ENCODE data around the gene USP10. TPM values are rescaled to one million over a fixed set of nuclear protein-coding genes. Genes with fewer than 3 reads are reported as not detected.

Gene USP10
- polyA plus RNA-seq, 2 of the 4 experiments (the other 2 are of a cell fraction) = 61.5 to 93.5 TPM

DNA sequence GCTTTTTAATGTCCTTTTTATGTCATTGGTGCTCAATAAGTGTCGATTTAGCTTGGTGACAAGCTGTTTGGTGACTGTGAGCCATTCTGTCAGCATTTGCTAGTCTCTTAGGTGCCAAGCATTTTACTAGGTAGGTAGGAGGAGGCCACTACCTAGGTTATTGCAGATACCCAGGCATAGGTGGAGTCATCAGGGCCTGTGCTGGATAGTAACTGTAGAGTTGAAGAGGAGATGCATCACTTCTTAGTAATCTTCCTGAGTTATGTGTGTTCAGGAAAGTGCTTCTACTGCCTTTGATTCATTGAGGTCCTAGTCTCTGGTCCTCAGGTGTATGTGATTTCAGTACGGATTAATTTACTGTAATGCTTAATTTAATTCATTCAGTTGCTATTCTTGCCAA is 17.7 kb downstream of the USP10 start:
- 94% methylated on average over 2 of the region's 2 CpGs for WGBS (ENCODE audit: missing lambda C conversion rate)
- ATAC-seq = peak; percentile 32 to 57; a peak in 2 of 6 replicates
- H3K4me2 ChIP-seq = no peak overlapping the region
- ChIA-PET POLR2A (no interaction called here), CTCF (interaction anchor here (1.1 to 9.4 kb wide), 2 partner anchors 7 to 20 kb away, joined by 4 to 133 read pairs; no protein-coding TSS in a partner anchor)
- no peak for FAIRE-seq
- H3K4me1 ChIP-seq = peaks cover 11% of the 10 kb centered on the region
- H3K4me3 ChIP-seq = no peak overlapping the region
- DNase-seq (ENCODE audit: low read depth in 1 of 2, low spot score in 1 of 2) = no peak
- TF ChIP-seq MAFK (IDR thresholded peaks at IDR 0.05; ENCODE audit: partially characterized antibody) (no peak), NFE2L2 (conservative IDR thresholded peaks at IDR 0.05; ENCODE audit: low read length) (no peak)
- H3K9me3 ChIP-seq = no peaks in the 10 kb centered on the region
- H3K27ac ChIP-seq = no peak overlapping the region

DNA sequence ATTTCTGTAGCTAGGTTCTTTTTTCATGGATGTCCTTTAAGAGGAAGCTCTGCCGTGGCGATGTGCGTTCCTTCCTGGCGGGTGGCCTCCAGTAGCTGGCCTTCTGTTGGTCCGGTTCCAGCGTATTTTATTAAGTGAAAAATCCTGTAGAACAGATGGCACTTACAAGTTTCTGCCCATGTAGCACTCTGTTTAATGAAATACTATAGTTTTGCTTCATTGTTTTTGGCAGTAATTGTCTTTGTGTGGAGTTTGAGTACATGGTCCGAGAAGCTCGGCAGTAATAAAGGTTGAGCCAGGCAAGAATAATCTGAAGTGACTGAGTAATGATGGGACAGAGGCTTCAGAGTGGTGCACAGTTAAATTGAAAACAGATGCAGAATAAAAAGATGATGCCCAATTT is 20.4 kb downstream of the USP10 start:
- ATAC-seq (no peak), DNase-seq (ENCODE audit: low read depth in 1 of 2, low spot score in 1 of 2) (no peak), FAIRE-seq (no peak)
- H3K4me3 ChIP-seq = no peak overlapping the region
- 92% methylated on average over 8 of the region's 8 CpGs for WGBS (ENCODE audit: missing lambda C conversion rate)
- peaks cover 26% of the 10 kb centered on the region for H3K4me1 ChIP-seq
- TF ChIP-seq, protein P1, sequence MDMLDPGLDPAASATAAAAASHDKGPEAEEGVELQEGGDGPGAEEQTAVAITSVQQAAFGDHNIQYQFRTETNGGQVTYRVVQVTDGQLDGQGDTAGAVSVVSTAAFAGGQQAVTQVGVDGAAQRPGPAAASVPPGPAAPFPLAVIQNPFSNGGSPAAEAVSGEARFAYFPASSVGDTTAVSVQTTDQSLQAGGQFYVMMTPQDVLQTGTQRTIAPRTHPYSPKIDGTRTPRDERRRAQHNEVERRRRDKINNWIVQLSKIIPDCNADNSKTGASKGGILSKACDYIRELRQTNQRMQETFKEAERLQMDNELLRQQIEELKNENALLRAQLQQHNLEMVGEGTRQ (IDR thresholded peaks at IDR 0.05) = no peak
- TF ChIP-seq CHD2 (IDR thresholded peaks at IDR 0.05; ENCODE audit: low read length, partially characterized antibody) = no peak
- no peak for TF ChIP-seq ZNF302 (CRISPR knock-in tag; IDR thresholded peaks at IDR 0.05)
- no peak for TF ChIP-seq TP53 (CRISPR knock-in tag; IDR thresholded peaks at IDR 0.05)
- TF ChIP-seq JUNB (IDR thresholded peaks at IDR 0.05) = no peak
- no peak for TF ChIP-seq EHMT2 (IDR thresholded peaks at IDR 0.05; ENCODE audit: low read depth)
- TF ChIP-seq, protein P2, sequence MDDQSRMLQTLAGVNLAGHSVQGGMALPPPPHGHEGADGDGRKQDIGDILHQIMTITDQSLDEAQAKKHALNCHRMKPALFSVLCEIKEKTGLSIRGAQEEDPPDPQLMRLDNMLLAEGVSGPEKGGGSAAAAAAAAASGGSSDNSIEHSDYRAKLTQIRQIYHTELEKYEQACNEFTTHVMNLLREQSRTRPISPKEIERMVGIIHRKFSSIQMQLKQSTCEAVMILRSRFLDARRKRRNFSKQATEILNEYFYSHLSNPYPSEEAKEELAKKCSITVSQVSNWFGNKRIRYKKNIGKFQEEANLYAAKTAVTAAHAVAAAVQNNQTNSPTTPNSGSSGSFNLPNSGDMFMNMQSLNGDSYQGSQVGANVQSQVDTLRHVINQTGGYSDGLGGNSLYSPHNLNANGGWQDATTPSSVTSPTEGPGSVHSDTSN (IDR thresholded peaks at IDR 0.05) = no peak
- TF ChIP-seq HOXA7 (CRISPR knock-in tag; IDR thresholded peaks at IDR 0.05) = no peak
- no peak for TF ChIP-seq BHLHE40 (IDR thresholded peaks at IDR 0.05; ENCODE audit: low read depth, low read length)
- no peak for TF ChIP-seq CEBPB (IDR thresholded peaks at IDR 0.05)
- no peak for TF ChIP-seq FOXS1 (CRISPR knock-in tag; IDR thresholded peaks at IDR 0.05)
- TF ChIP-seq CBX2 (IDR thresholded peaks at IDR 0.05; ENCODE audit: borderline replicate concordance, low read depth) = no peak
- TF ChIP-seq MYC (IDR thresholded peaks at IDR 0.05; ENCODE audit: borderline replicate concordance, low read length) = no peak
- no peak for TF ChIP-seq GATA3 (IDR thresholded peaks at IDR 0.05; ENCODE audit: borderline replicate concordance)
- TF ChIP-seq ESRRA (IDR thresholded peaks at IDR 0.05; ENCODE audit: borderline replicate concordance, low read length) = no peak
- no peak for TF ChIP-seq SREBF2 (IDR thresholded peaks at IDR 0.05)
- TF ChIP-seq, protein P3, sequence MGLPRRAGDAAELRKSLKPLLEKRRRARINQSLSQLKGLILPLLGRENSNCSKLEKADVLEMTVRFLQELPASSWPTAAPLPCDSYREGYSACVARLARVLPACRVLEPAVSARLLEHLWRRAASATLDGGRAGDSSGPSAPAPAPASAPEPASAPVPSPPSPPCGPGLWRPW (IDR thresholded peaks at IDR 0.05) = no peak
- TF ChIP-seq TFCP2L1 (CRISPR knock-in tag; IDR thresholded peaks at IDR 0.05) = no peak
- no peak for TF ChIP-seq NFE2L2 (conservative IDR thresholded peaks at IDR 0.05; ENCODE audit: low read length)
- TF ChIP-seq, protein P4, sequence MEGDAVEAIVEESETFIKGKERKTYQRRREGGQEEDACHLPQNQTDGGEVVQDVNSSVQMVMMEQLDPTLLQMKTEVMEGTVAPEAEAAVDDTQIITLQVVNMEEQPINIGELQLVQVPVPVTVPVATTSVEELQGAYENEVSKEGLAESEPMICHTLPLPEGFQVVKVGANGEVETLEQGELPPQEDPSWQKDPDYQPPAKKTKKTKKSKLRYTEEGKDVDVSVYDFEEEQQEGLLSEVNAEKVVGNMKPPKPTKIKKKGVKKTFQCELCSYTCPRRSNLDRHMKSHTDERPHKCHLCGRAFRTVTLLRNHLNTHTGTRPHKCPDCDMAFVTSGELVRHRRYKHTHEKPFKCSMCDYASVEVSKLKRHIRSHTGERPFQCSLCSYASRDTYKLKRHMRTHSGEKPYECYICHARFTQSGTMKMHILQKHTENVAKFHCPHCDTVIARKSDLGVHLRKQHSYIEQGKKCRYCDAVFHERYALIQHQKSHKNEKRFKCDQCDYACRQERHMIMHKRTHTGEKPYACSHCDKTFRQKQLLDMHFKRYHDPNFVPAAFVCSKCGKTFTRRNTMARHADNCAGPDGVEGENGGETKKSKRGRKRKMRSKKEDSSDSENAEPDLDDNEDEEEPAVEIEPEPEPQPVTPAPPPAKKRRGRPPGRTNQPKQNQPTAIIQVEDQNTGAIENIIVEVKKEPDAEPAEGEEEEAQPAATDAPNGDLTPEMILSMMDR (IDR thresholded peaks at IDR 0.05) = no peak
- H3K27ac ChIP-seq = no peak overlapping the region
- CTCF ChIA-PET = interaction anchor here (0.6 to 9.5 kb wide), 9 partner anchors 8 to 232 kb away, joined by 3 to 138 read pairs (median 7); no protein-coding TSS in a partner anchor
- POLR2A ChIA-PET = interaction anchor here (0.7 kb wide), 1 partner anchor 19 kb away, joined by 4 read pairs; no protein-coding TSS in a partner anchor
- no peaks in the 10 kb centered on the region for H3K9me3 ChIP-seq
- no peak overlapping the region for H3K4me2 ChIP-seq

DNA sequence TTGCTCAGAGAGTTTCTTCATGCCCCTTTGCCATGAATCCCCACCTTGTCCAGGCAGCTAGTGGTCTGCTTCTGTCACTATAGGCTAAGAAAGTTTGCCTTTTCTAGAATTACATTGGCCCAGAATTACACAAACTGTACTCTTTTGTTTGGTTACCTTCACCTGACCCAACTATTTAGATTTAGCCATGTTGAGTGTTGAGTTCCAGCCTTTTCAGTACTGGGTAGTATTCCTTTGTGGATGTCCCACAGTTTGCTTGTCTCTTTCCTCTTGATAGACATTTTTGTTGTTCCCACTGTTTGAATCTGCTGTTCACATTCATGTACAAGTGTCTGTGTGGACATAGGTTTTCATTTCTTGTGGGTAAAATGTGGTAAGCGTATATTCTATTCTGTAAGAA is 22.3 kb downstream of the USP10 start:
- FAIRE-seq = no peak
- ChIA-PET CTCF (interaction anchor here (0.7 to 9.5 kb wide), 4 partner anchors 8 to 57 kb away, joined by 3 to 141 read pairs (median 136); no protein-coding TSS in a partner anchor), POLR2A (interaction anchor here (0.6 kb wide), 1 partner anchor 7 kb away, joined by 3 read pairs; no protein-coding TSS in a partner anchor)
- H3K4me2 ChIP-seq = no peak overlapping the region
- no peak overlapping the region for H3K4me3 ChIP-seq
- no peak overlapping the region for H3K27ac ChIP-seq
- H3K4me1 ChIP-seq = peaks cover 43% of the 10 kb centered on the region
- WGBS (ENCODE audit: missing lambda C conversion rate) = 97% methylated on average over 1 of the region's 1 CpG
- TF ChIP-seq POLR2A (IDR thresholded peaks at IDR 0.05; ENCODE audit: low read length) = no peak
- H3K9me3 ChIP-seq = no peaks in the 10 kb centered on the region
- DNase-seq (ENCODE audit: low read depth in 1 of 2, low spot score in 1 of 2) = no peak
- ATAC-seq = no peak

Data from A549 (cell line).